Glutamatergic neuron (in vitro differentiated cells): ENCODE results near the gene PTGR2. TPM values are rescaled to one million over a fixed set of nuclear protein-coding genes. Genes with fewer than 3 reads are reported as not detected.
"Not testable (repeated sequence)": the region's sequence is repeated elsewhere in the genome, so short reads cannot be mapped to it uniquely, and the experiment has no call there.

ENCODE experiments used
- DNase-seq: peaks from one replicate; pipeline ENCODE4 v3.0.0; 2022
- H3K27ac Mint-ChIP-seq: one replicate; pipeline ENCODE4 v1.8.0; 2020; ENCODE audit warnings: mild to moderate bottlenecking, mixed read lengths, inconsistent platforms; ENCODE audit not compliant: unreplicated experiment
- H3K27me3 Mint-ChIP-seq: one replicate; pipeline ENCODE4 v1.8.0; 2020; ENCODE audit warnings: mild to moderate bottlenecking, moderate library complexity, mixed read lengths, inconsistent platforms; ENCODE audit not compliant: unreplicated experiment
- H3K36me3 Mint-ChIP-seq: one replicate; pipeline ENCODE4 v1.8.0; 2020; ENCODE audit warnings: mild to moderate bottlenecking, mixed read lengths, inconsistent platforms; ENCODE audit not compliant: unreplicated experiment
- H3K4me1 Mint-ChIP-seq: one replicate; pipeline ENCODE4 v1.8.0; 2020; ENCODE audit warnings: mild to moderate bottlenecking, low read depth, mixed read lengths, inconsistent platforms; ENCODE audit not compliant: unreplicated experiment
- H3K4me3 Mint-ChIP-seq: one replicate; pipeline ENCODE4 v1.8.0; 2020; ENCODE audit warnings: mild to moderate bottlenecking, mixed read lengths, inconsistent platforms; ENCODE audit not compliant: unreplicated experiment
- H3K9me3 Mint-ChIP-seq: one replicate; pipeline ENCODE4 v1.8.0; 2020; ENCODE audit warnings: mild to moderate bottlenecking, moderate library complexity, mixed read lengths, inconsistent platforms; ENCODE audit not compliant: unreplicated experiment
- CTCF ChIP-seq: fragments of 200-600 bp; sonication (generic); IDR thresholded peaks from one replicate; pipeline ENCODE4 v1.5.0; 2021; ENCODE audit not compliant: partially characterized antibody, unreplicated experiment
- total RNA-seq: library from RNA; stranded (reverse); fragmentation: NEBNext Ultra II Directional; extraction: Animal tissue kit (Norgen Biotek cat#: 25700); gene quantifications from one replicate; pipeline ENCODE4 v1.2.1, GENCODE V29; 2021; ENCODE audit not compliant: unreplicated experiment

Gene PTGR2
- total RNA-seq, 1 donor from 2014 or later, result 8.7 TPM

DNA sequence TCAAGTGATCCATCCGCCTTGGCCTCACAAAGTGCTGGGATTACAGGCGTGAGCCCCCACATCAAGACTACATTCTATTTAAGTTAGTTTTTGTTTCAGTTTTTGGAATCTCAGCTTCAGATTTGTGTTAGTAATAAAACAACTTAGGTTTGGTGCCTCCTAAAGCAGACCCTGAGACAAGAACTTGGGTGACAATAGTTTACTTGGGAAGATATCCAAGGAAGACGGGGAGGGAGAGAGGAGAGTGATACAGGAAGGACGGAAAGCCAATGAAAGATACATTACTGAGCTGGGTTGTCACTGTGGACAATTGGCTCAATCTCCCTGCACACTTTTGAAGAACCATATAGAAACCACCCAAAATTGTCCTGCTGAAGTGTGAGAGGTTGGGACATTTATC, 22.6 kb upstream of the PTGR2 start:
- Mint-ChIP-seq H3K4me3 (no peak overlapping the region), H3K36me3 (no peaks in the 10 kb centered on the region), H3K27ac (no peak overlapping the region), H3K27me3 (no peaks in the 10 kb centered on the region), H3K9me3 (no peaks in the 10 kb centered on the region), H3K4me1 (no peaks in the 10 kb centered on the region)
- TF ChIP-seq CTCF, result no peak
- DNase-seq, result no peak

DNA sequence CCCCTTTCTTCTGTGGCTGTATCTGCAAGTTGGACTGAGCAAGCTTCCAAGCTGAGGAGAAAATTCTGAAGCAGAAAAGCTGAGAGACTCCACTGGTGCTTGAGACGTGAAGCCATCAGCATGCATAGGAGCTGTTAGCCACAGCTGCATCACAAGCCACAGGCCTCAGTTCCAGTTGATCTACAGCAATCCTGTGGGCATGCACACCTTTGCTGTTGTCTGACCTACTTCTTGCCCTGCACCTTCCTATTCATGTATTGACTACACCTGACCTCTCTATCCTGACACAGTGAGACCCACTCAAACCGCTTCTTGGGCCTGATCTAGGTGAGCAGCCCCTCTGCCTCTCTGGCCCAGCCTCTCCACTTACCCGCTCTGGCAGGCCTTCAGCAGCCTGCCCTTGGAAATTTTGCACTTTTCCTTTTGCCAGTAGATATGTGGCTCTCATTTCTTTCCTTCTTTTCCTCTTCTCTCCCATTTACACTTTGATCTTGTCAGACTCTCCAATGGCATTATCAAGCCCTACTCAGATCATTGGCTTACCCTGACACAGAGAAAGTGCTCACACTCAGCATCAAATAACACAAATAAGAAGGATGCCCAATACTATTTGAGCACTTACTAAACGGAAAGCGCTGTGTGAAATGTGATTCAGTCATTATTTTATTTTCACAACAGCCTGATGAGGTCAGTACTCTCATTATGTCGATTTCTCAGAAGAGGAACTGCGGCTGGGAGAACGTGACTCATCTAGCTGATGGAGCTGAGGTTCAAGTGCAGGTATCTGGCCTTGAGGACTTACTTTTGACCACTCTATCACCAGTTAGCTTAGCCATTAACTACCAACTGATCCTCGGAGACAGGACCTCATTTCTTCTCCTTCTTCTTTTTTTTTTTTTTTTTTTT, 21.9 kb upstream of the PTGR2 start:
- no peak for TF ChIP-seq CTCF
- Mint-ChIP-seq H3K9me3 (no peaks in the 10 kb centered on the region), H3K4me1 (no peaks in the 10 kb centered on the region), H3K4me3 (no peak overlapping the region), H3K27me3 (no peaks in the 10 kb centered on the region), H3K36me3 (no peaks in the 10 kb centered on the region), H3K27ac (no peak overlapping the region)
- DNase-seq, result no peak

DNA sequence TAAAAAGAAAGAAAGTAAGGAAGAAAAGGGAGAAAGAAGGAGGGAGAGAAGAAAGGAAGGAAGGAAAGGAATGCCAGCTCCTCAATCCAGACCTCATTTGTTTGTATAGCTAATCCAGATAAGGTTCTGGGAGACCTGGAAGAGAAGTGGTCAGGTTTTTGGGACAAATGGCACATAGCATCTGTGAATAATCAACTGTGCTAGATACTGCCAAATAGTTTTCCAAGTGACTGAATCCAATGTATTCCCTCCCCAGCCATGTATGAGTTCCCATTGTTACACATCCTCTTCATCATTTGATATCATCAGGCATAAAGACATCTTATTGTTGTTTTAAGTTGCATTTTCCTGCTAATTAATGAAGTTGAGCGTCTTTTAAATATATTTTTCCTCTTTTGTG, 18.6 kb upstream of the PTGR2 start:
- no peaks in the 10 kb centered on the region for H3K4me1 Mint-ChIP-seq
- no peak for TF ChIP-seq CTCF
- H3K36me3 Mint-ChIP-seq, result no peaks in the 10 kb centered on the region
- DNase-seq, result no peak
- no peaks in the 10 kb centered on the region for H3K9me3 Mint-ChIP-seq
- no peaks in the 10 kb centered on the region for H3K27me3 Mint-ChIP-seq
- H3K27ac Mint-ChIP-seq, result no peak overlapping the region
- H3K4me3 Mint-ChIP-seq, result no peak overlapping the region

DNA sequence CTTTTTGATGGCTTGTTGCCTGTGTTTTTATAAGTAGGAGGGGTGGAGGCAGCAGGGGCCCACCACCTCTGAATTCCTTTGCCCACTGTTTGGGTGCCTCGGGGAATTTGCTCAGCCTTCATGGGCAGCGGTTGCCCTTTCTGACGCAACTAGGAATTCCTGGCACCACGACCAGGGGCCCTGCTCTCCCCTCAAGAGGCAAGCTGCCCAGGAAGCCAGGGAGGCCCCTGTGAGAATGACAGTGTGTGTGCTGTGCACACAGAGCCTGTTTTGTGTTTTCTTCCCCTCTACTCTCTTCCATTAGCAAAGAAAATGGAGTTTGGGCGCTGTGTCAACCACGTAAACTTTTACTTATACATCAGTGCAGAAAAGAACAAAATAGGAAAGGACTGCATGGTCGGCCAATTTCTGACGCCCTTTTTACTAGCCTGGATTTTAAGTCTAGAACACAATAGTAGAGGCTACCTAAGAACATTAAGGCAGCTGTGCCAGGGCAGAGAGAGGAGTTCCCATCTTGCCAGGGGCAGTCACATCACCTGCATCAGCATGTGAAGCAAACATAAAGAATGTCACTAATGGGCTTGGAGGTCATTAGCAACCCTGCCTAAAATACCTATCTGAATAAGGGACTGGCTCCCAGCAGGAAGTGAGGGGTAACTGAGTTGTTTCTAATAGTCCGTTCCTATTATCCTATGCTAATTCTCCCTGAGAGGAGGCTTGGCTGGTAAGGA, 17.9 kb upstream of the PTGR2 start:
- H3K9me3 Mint-ChIP-seq, result no peaks in the 10 kb centered on the region
- no peak overlapping the region for H3K27ac Mint-ChIP-seq
- H3K36me3 Mint-ChIP-seq, result no peaks in the 10 kb centered on the region
- no peak for TF ChIP-seq CTCF
- H3K4me1 Mint-ChIP-seq, result no peaks in the 10 kb centered on the region
- H3K27me3 Mint-ChIP-seq, result no peaks in the 10 kb centered on the region
- no peak overlapping the region for H3K4me3 Mint-ChIP-seq
- no peak for DNase-seq

- H3K9me3 Mint-ChIP-seq, result no peaks in the 10 kb centered on the region
- H3K4me3 Mint-ChIP-seq, result no peak overlapping the region
- no peak overlapping the region for H3K27ac Mint-ChIP-seq
- H3K27me3 Mint-ChIP-seq, result no peaks in the 10 kb centered on the region
- no peaks in the 10 kb centered on the region for H3K36me3 Mint-ChIP-seq
- TF ChIP-seq CTCF, result no peak
- no peaks in the 10 kb centered on the region for H3K4me1 Mint-ChIP-seq
- no peak for DNase-seq
These were observed 17.4 kb upstream of the PTGR2 start for GRCh38 chr14:73834261-73834625.

DNA sequence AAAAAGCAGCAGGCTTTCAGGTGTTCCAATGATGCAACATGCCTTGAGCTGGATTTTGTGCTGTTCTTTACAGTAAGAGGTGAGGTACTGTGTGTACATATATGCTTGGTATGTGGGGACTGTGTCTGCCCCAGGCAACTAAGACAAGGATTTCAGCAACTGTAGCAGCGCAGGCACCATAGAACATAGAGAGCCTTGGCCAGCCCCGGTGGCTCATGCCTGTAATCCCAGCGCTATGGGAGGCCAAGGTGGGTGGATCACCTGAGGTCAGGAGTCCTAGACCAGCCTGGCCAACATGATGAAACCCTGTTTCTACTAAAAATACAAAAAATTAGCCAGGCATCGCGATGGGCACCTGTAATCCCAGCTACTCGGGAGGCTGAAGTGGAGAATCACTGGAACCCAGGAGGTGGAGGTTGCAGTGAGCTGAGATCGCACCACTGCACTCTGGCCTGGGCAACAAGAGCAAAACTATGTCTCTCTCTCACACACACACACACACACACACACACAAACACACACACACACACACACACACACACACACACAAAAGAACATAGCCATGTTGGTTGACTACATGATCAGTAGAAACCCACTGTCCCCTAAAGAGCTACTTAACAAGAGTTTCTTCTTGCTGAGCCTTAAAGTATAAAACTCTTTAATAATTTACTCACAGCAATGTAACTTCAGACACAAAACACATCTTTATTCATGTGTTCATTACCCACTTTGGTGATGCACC, 13.2 kb upstream of the PTGR2 start:
- not testable (repeated sequence) for H3K4me3 Mint-ChIP-seq, H3K27me3 Mint-ChIP-seq, H3K36me3 Mint-ChIP-seq

More for the DNA sequence above, 13.2 kb upstream of the PTGR2 start:
- H3K4me1 Mint-ChIP-seq, H3K27ac Mint-ChIP-seq, H3K9me3 Mint-ChIP-seq, DNase-seq: not testable (repeated sequence)
